Adrenal gland (tissue), 5 donors: ENCODE results near the gene PGP.

Experiments used
- CTCF ChIP-seq, 6 experiments: fragments of 450-650 bp in 4 of 6; fragments of 200-600 bp in 2 of 6; sonication (generic) in 1 of 6; IDR thresholded peaks; 1 replicate in 5 of 6; 2 replicates in 1 of 6; pipeline versions ENCODE4 v1.5.1 to v1.8.0; 2016 to 2021; ENCODE audit warnings: antibody characterized with exemption in 6 of 6, mild to moderate bottlenecking in 2 of 6, moderate library complexity in 1 of 6
- POLR2A ChIP-seq, 2 donors: fragments of 450-650 bp; IDR thresholded peaks; one replicate each; pipeline ENCODE4 v1.6.1; 2017; ENCODE audit warnings: antibody characterized with exemption in 2 of 2, mild to moderate bottlenecking in 2 of 2, moderate library complexity in 1 of 2
- donor health status: DM: no; HTN: no; CAD: no.

DNA sequence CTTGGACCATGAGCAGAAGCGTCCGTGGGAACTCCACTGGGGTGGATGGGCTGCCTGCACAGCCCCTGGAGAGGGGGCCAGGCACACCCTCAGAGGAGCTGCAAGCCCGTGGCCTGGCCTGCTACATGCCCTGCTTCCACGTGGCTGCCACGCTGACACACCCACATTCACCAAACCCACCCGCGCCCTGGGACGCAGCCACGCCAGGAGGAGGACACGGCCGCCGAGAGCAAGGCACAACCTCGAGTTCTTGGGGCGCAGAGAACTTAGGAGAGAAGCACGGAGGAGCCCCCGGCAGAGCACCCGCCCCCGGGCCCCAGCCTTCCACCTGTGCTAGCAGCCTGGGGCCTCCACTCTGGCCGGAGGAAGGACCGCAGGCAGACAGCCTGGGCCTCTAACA, 37.1 kb downstream of the PGP start:
- TF ChIP-seq CTCF (IDR thresholded peaks at IDR 0.05) (no peak), POLR2A (IDR thresholded peaks at IDR 0.05) (no peak)
